GM19397 (cell line): ENCODE measurements around the gene SSH3.
"Not testable (repeated sequence)": the region's sequence is repeated elsewhere in the genome, so short reads cannot be mapped to it uniquely, and the experiment has no call there.

Experiments used
- ATAC-seq: cut with Tn5 transposase; IDR thresholded peaks from one replicate; pipeline ENCODE4 v1.9.1; 2021; ENCODE audit warnings: mild to moderate bottlenecking, moderate library complexity; ENCODE audit not compliant: unreplicated experiment

The SSH3 gene

GRCh38 chr11:67310246-67311050 lies 7.1 kb downstream of the SSH3 start:
- ATAC-seq: no peak

GRCh38 chr11:67311051-67311555 lies 7.8 kb downstream of the SSH3 start:
- no peak for ATAC-seq

- ATAC-seq: no peak
Observed at GRCh38 chr11:67311556-67312082, 8.3 kb downstream of the SSH3 start.

GRCh38 chr11:67312187-67313021 lies 9.1 kb downstream of the SSH3 start:
- ATAC-seq: no peak

- no peak for ATAC-seq
Observed at GRCh38 chr11:67313125-67313890, 10.0 kb downstream of the SSH3 start.

GRCh38 chr11:67314218-67314617 lies 10.9 kb downstream of the SSH3 start:
- no peak for ATAC-seq

GRCh38 chr11:67315325-67315909 lies 12.1 kb downstream of the SSH3 start:
- ATAC-seq: no peak

GRCh38 chr11:67316882-67317204 lies 13.5 kb downstream of the SSH3 start:
- no peak for ATAC-seq

- peak; percentile 79 for ATAC-seq
Observed at GRCh38 chr11:67317205-67317887, 14.0 kb downstream of the SSH3 start.

GRCh38 chr11:67317888-67318555 lies 14.7 kb downstream of the SSH3 start:
- ATAC-seq: peak; percentile 20

GRCh38 chr11:67318876-67319275 lies 15.5 kb downstream of the SSH3 start:
- ATAC-seq: not testable (repeated sequence)

- no peak for ATAC-seq
Observed at GRCh38 chr11:67320011-67320410, 16.7 kb downstream of the SSH3 start.

- ATAC-seq: no peak
Observed at GRCh38 chr11:67320691-67321090, 17.4 kb downstream of the SSH3 start.

- no peak for ATAC-seq
Observed at GRCh38 chr11:67321313-67321871, 18.1 kb downstream of the SSH3 start.

- no peak for ATAC-seq
Observed at GRCh38 chr11:67322049-67322448, 18.7 kb downstream of the SSH3 start.

GRCh38 chr11:67323526-67323925 lies 20.2 kb downstream of the SSH3 start:
- no peak for ATAC-seq

- no peak for ATAC-seq
Observed at GRCh38 chr11:67332081-67332691, 28.9 kb downstream of the SSH3 start.

- no peak for ATAC-seq
Observed at GRCh38 chr11:67337257-67337656, 33.9 kb downstream of the SSH3 start.

- ATAC-seq: no peak
Observed at GRCh38 chr11:67344264-67344663, 40.9 kb downstream of the SSH3 start.
